ENCODE data around the gene ANK3.

ANK3 gene

GRCh38 chr10:60230892-60231291, 158.8 kb downstream of the ANK3 start:
- in situ Hi-C loops (cut with MboI; ENCODE audit: low pct_unique_long_range_greater_than_20kb, low sequenced_read_pairs, unreplicated experiment), result loop anchor here (10.0 kb wide), 1 partner anchor 204 kb away; no protein-coding TSS in a partner anchor
- no peak for DNase-seq (ENCODE audit: low spot score)
- TF ChIP-seq, protein P1, sequence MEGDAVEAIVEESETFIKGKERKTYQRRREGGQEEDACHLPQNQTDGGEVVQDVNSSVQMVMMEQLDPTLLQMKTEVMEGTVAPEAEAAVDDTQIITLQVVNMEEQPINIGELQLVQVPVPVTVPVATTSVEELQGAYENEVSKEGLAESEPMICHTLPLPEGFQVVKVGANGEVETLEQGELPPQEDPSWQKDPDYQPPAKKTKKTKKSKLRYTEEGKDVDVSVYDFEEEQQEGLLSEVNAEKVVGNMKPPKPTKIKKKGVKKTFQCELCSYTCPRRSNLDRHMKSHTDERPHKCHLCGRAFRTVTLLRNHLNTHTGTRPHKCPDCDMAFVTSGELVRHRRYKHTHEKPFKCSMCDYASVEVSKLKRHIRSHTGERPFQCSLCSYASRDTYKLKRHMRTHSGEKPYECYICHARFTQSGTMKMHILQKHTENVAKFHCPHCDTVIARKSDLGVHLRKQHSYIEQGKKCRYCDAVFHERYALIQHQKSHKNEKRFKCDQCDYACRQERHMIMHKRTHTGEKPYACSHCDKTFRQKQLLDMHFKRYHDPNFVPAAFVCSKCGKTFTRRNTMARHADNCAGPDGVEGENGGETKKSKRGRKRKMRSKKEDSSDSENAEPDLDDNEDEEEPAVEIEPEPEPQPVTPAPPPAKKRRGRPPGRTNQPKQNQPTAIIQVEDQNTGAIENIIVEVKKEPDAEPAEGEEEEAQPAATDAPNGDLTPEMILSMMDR (IDR thresholded peaks at IDR 0.05; ENCODE audit: extremely low read depth, insufficient read depth, missing control alignments), result no peak

DNA sequence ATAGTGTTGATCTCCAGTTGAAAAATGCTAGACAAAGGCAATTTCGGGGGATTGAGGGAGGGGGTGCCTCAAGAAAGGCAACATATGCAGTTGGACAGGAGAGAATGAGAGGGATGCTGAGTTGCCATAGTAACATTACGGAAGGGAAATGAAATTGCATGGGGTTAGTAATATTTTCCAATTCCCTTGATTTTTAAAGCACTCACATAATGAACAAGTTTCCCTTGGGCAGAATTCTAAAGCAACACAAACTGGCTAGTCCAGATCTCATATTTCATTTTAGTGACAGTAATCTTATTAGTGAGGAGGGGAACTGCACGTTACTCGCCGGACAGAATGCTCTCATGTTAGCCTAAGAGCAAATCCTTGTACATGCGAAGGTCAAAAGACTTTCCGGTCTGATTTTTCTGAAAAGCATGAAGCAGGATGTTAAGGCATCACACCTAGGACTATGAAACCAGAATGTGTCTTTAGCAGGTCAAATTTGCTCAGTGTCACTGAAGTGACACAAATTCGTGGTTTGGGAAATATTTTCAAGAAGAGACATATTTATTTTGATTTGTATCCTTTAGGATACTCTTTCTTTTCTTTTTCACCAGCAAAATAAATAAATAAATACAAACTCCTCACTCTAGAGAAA, 165.5 kb downstream of the ANK3 start:
- DNase-seq (ENCODE audit: low spot score), result no peak
- TF ChIP-seq, protein P1 (IDR thresholded peaks at IDR 0.05; ENCODE audit: extremely low read depth, insufficient read depth, missing control alignments), result no peak
- in situ Hi-C loops (cut with MboI; ENCODE audit: low pct_unique_long_range_greater_than_20kb, low sequenced_read_pairs, unreplicated experiment), result loop anchor here (25.0 kb wide), 1 partner anchor 587 kb away; no protein-coding TSS in a partner anchor

DNA sequence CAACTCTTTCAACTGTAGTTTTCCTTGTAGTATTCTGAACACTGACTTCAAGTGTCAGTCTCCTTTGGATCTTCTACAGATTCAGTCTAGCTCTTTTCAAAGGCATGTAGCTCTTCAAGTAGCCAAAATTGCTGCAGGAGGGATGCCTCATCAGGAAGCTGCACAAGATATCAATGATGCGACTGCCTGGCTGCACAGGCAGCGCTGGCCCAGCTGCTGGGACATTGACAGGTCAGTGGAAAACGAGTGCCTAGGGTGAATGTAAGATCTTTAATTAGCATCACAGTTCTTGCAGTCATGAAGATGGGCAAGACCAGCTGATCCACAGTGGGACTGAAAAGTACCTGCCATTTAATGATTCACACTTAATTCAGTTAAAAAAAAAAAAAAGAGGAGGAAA, 167.6 kb downstream of the ANK3 start:
- DNase-seq (ENCODE audit: low spot score), result no peak
- in situ Hi-C loops (cut with MboI; ENCODE audit: low pct_unique_long_range_greater_than_20kb, low sequenced_read_pairs, unreplicated experiment), result loop anchor here (25.0 kb wide), 1 partner anchor 585 kb away; no protein-coding TSS in a partner anchor
- TF ChIP-seq, protein P1 (IDR thresholded peaks at IDR 0.05; ENCODE audit: extremely low read depth, insufficient read depth, missing control alignments), result no peak

GRCh38 chr10:60212195-60212594, 177.5 kb downstream of the ANK3 start:
- TF ChIP-seq, protein P1 (IDR thresholded peaks at IDR 0.05; ENCODE audit: extremely low read depth, insufficient read depth, missing control alignments), result no peak
- in situ Hi-C loops (cut with MboI; ENCODE audit: low pct_unique_long_range_greater_than_20kb, low sequenced_read_pairs, unreplicated experiment), result loop anchor here (25.0 kb wide), 1 partner anchor 575 kb away; no protein-coding TSS in a partner anchor
- no peak for DNase-seq (ENCODE audit: low spot score)

DNA sequence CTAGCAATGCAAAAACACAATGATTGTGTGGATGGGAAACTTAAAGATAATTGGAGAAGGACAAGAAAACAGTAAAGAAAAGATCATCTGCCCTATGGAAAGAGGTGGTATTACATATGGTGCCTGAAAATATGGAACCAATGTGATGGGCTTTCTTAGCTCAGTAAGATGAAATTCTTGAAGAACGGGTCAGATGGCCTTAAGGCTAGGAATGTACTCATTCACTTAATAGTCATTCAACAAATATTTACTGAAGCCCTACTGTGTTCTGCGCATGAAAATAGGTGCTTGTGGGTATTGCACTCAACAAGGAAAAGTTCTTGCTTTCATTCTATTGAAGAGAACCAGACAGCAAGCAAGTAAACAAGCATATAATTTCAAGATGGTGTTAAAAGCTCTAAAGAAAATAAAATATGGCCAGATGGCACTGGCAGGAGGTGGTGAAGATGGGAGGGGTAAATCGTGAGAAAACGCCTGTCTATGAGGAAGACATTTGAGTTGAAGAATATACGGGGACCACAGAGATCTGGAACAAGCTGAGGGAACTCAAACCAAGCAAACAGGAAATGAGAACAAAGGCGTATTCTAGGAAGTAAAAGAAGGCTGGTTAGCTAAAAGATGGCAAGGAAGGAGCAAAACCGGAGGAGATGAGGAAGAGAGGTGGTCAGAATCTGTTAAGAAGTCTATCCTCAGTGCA, 179.7 kb downstream of the ANK3 start:
- TF ChIP-seq, protein P1 (IDR thresholded peaks at IDR 0.05; ENCODE audit: extremely low read depth, insufficient read depth, missing control alignments), result no peak
- in situ Hi-C loops (cut with MboI; ENCODE audit: low pct_unique_long_range_greater_than_20kb, low sequenced_read_pairs, unreplicated experiment), result loop anchor here (25.0 kb wide), 1 partner anchor 573 kb away; no protein-coding TSS in a partner anchor

DNA sequence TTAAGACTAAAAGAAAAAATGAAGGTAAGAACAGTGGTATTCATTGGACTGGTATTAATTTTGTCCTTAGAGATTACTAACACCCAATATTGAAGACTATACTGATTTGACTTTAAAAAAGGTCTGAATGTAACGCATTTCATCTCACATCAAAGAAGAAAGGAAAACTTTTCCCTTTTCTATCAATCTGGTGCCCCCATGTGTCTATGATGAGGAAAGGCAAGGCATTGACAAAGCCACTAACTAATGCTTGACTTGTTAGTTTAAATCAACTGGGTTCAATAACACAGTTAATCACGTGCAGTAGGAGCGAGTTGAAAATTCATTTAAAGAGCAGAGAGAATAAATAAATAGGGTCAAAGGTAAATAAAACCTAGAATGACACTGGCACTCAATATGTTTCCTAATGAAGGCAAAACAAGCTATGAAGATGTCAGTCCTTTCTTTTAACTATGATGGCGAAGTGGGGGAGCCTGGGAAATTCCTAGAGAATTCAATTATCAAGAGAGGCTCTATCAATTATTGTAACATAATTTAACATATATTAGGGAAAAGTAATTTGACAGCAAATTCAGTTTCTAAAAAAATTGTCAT, 180.9 kb downstream of the ANK3 start:
- no peak for DNase-seq (ENCODE audit: low spot score)
- TF ChIP-seq, protein P1 (IDR thresholded peaks at IDR 0.05; ENCODE audit: extremely low read depth, insufficient read depth, missing control alignments), result peak; percentile 73
- in situ Hi-C loops (cut with MboI; ENCODE audit: low pct_unique_long_range_greater_than_20kb, low sequenced_read_pairs, unreplicated experiment), result loop anchor here (25.0 kb wide), 1 partner anchor 571 kb away; no protein-coding TSS in a partner anchor

More for the DNA sequence above, 179.7 kb downstream of the ANK3 start:
- DNase-seq (ENCODE audit: low spot score), result no peak

Measured in GM13977 (cell line).